GM21423 (cell line): ENCODE measurements around the gene ATP10B.

Source experiments
- ATAC-seq: cut with Tn5 transposase; IDR thresholded peaks from one replicate; pipeline ENCODE4 v1.9.1; 2021; ENCODE audit warnings: mild to moderate bottlenecking, moderate library complexity; ENCODE audit not compliant: unreplicated experiment

Gene ATP10B

DNA sequence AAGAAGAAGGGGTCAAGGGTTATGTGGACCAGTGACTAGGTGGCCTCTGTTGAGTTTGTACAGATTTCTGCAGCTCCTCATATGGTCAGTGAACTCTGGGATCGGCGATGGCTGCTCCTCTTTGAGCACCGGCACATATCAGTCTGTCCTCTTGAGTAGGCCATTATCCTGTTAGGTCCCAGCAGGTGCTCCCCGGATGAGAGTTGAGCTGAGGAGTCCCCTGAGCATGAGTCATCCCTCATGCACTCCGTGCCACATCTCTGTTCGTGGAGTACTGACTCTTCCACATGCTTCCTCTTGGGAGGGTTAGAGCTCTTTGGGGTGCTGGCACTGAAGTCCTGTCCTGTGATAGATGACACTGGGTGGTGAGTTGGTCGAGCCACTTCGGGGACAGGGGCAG, 286.6 kb downstream of the ATP10B start:
- no peak for ATAC-seq

- no peak for ATAC-seq
These were observed 295.2 kb downstream of the ATP10B start for GRCh38 chr5:160556846-160557245.

DNA sequence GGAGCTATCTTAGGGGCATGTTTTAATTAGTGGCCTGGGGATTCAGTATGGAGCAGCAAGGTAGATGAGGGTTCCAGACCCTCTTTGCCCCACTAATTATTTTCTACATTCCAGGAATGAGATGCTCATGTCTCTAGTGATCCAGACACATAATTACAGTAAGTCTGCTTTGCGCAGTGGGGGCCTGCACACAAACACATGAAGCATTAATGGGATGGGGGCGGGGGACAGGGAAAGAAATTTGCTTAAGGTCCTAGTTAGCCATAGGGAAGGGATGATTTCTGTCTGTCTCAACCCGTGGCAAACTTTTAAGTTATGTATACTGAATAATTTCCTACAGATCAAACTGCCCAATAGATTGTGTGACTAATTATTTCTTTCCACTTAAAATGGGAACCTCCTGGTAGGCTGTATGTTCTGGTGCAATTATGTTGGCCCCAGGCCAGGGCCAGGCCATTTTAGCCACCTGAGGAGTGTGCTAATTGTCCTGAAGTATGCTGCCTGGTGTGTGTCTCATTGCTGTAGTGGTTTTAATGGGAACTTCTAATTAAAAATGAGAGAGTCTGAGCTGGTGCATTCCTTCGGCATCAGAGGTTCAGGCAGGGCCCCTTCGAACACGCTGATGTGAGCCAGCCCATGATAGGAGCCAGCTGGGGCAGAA, 295.9 kb downstream of the ATP10B start:
- ATAC-seq: no peak

DNA sequence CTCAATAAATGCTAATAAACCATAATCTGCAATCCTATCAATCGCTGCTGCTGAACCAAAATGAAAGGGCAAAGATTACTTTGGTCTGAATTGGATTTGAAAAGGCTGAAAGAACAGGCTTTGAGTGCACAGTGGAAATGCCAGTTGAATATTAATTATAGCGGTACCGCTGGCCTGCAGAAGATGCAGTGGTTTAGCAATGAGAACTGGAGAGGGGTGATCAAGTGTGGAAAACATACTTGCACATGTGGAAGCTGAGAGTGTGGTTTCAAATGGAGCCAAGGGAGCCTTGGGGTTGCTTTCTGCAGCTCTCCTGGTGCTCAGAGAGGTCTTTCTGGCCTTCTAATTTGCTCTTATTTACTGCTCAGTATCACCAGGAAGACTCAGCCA, 296.4 kb downstream of the ATP10B start:
- ATAC-seq: no peak

GRCh38 chr5:160550075-160550474, 301.9 kb downstream of the ATP10B start:
- no peak for ATAC-seq

GRCh38 chr5:160548949-160549645, 302.9 kb downstream of the ATP10B start:
- ATAC-seq: no peak

DNA sequence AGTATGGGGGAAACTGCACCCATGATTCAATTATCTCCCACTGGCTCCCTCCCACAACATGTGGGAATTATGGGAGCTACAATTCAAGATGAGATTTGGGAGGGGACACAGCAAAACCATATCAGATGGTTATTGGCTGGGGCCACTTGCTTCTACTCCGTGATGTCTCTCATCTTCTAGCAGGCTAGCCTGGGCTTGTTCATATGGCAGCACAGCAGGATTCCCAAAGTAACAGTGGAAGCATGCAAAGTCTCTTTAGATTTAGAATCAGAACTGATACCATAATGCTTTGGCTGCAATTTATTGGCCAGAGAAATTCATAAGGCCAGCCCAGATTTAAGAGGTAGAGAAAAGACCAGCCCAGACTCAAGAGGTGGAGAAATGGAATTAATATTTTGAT, 304.1 kb downstream of the ATP10B start:
- no peak for ATAC-seq

DNA sequence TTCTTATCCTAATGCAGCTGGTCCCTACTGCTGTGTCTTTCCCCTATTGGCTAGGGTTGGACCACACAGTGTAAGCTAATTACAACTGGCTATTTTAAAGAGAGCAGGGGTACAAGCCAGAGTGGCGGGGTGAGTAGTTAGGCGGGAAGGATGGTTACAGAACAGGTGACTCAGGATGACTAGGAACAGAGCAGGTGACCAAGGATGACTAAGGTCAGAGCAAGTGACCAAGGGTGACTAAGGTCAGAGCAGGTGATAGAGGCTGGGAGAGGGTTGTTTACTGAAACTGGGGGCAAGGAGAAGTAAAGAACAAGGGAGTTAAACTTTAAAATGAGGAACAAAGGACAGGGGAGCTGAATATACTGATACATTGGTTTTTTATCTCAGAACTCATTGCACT, 304.9 kb downstream of the ATP10B start:
- ATAC-seq: no peak

GRCh38 chr5:160545832-160546231, 306.2 kb downstream of the ATP10B start:
- no peak for ATAC-seq

GRCh38 chr5:160543395-160543794, 308.6 kb downstream of the ATP10B start:
- ATAC-seq: no peak

DNA sequence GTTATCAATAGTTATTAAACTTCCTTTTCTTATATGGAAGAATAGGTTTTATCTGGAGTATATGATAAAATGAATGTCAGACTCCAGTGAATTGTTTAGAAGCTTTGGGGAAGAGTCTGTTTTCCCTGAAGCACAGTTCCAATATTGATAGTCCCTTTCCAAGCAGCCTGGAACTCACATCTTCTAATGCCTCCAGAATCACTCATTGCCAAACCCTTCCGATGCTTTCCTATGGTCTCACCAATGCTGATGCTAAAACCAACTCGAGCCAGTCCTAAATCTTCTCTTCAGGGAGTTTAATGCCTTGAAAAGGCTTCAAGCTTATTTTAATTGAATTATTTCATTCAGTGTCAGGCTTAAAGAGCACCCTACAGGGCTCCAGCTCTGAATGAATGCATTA, 309.2 kb downstream of the ATP10B start:
- ATAC-seq: no peak

GRCh38 chr5:160542281-160542680, 309.7 kb downstream of the ATP10B start:
- no peak for ATAC-seq

DNA sequence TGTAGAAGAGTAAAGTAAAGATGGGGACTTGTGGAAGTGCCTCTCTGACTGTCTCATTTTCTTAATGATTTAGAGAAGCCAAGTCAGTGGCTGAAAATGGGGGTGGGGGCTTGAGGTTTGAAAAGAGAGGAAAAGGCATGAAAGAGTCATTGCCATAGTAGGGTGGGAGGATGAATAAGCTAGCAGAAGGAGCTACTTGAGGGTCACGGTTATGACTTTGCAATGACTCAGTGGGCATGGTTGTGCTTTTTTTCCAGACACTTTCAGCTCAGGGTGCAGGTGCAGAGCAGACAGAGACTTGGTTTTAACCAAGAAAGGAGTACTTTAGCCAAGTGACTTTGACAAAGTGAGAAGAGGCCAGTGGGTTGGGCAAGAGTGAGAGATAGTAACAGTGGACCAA, 312.6 kb downstream of the ATP10B start:
- ATAC-seq: peak; percentile 53

- ATAC-seq: no peak
These were observed 314.1 kb downstream of the ATP10B start for GRCh38 chr5:160537940-160538339.

GRCh38 chr5:160537116-160537515, 314.9 kb downstream of the ATP10B start:
- no peak for ATAC-seq

GRCh38 chr5:160534914-160535313, 317.1 kb downstream of the ATP10B start:
- ATAC-seq: no peak

DNA sequence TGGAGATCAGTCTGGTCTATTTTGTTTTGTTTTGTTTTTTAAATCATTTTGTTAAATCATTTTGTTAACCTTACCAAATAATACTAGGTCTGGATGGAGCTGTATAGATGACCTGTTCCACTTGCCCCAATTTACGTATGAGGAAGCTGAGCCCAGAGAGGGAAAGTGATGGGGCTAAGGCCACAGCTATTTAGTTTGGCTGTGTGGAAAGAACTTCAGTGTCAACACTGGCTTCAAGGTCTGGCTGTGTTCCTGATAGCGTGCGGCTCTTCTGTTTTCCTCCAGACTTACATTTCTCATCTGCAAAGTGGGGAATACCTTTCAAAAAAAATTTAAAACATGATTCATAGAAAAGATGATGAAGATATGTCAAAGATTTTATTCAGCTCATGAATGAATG, 317.9 kb downstream of the ATP10B start:
- no peak for ATAC-seq

DNA sequence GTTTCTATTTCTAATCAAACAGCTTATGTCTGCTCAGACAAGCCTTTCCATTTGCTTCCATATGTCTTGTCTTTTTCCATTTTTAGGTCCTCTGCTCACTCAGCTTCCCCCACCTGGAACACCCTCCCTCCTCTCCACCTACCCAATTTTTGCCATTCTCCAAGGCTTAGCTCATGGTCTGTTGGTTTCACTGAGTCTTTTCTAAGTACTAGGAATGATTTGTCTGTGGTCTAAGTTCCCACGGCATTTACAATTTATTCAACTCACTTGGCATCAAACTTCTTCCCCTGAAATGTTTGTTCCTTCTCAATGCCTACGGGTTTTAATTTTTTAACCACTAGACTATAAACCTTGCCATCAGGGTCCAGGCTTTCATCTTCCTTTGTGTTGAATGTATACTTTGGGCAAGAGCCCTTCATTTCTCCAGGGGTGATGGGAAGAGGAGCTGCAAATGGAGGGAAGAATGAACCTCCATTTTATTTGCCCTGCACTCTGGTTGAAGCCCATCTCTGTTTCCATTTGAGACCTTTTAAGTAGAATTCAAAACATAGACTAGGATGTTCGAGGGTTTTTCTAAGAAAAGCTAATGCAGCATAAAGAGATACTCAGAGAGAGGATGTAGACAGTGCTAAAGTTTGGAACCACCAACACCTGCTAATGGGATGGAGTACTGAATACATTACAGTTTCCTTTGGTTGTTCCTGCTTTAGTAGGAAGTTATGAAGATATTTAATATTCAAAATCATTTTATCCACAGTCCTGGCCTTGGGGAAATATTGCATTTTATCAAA, 326.3 kb downstream of the ATP10B start:
- ATAC-seq: no peak

DNA sequence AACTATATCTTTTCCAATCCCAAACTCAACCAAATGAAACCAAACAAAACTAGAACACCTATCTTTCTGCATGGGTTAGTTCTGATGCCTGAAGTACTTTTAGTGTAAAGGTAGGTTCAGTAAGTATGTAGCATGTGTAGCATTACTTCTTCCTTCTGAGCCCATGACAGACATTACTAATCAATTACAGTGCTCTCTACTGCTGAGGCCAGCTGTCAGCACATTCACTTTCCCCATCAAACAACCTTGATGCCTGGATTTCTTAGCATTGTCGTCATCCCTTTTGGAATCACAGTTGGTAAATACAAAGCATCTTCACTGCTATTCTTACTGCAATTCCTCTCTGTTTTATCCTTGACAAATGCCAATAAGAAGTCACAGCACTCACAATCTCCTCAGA, 327.2 kb downstream of the ATP10B start:
- ATAC-seq: no peak

DNA sequence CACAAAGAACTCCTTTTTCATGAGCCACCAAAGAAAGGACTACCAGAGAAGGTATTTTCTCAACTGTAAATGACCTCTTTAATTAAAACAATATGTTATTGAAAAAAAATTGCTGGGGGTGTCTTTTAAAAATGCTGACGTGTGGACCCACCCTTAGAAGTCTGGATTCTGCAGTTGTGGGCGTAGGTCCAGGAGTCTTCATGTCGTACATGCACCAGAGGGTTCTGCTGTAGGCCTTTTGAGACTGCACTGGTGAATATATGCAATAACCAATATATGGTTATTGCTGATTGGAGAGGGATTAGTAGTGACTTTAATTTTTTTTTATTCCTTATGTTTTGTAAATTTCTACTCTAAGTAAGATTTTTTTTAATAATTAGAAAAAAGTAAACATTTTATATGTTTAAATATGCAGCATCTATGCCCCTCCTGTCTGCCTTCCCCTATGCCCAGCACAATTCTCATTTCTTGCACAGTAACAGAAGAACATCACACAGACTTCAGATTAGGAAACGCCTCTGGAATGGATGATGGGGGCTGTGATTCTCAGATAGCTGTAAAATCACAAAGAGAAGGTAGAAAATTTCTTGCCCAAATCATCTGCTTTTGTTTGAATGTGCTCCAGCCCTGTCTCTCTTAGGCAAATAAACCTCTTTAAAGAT, 328.4 kb downstream of the ATP10B start:
- ATAC-seq: no peak

- no peak for ATAC-seq
These were observed 330.7 kb downstream of the ATP10B start for GRCh38 chr5:160521392-160521663.
